Muscle of leg (tissue), 11 donors: ENCODE data around the gene TADA3. TPM values are rescaled to one million over a fixed set of nuclear protein-coding genes. Genes with fewer than 3 reads are reported as not detected.
A peak's percentile ranks its signal among the peaks of the same experiment; 100 is the strongest.

Experiments used
- DNase-seq: peaks from one replicate; pipeline ENCODE4 v3.0.0; 2013
- H3K27ac ChIP-seq: one replicate; pipeline ENCODE4 v1.5.1; 2013; ENCODE audit warnings: mild to moderate bottlenecking, low read length, control low read depth
- H3K27me3 ChIP-seq: one replicate; pipeline ENCODE4 v1.6.1; 2013; ENCODE audit warnings: low read length; ENCODE audit not compliant: control insufficient read depth, insufficient read depth
- H3K36me3 ChIP-seq: one replicate; pipeline ENCODE4 v1.6.1; 2013; ENCODE audit warnings: low read length; ENCODE audit not compliant: control insufficient read depth, insufficient read depth
- H3K4me1 ChIP-seq: one replicate; pipeline ENCODE4 v1.6.1; 2013; ENCODE audit warnings: low read length; ENCODE audit not compliant: control insufficient read depth, insufficient read depth
- H3K4me3 ChIP-seq: one replicate; pipeline ENCODE4 v1.5.1; 2013; ENCODE audit warnings: low read length, control low read depth
- H3K9me3 ChIP-seq: replicated peaks from 2 replicates; pipeline ENCODE4 v1.6.1; 2013; ENCODE audit warnings: low read depth, low read length; ENCODE audit not compliant: control insufficient read depth
- WGBS: methylation state at CpG from one replicate; pipeline ENCODE4 v1.1.5; 2013; ENCODE audit warnings: missing lambda C conversion rate; ENCODE audit not compliant: insufficient coverage; 5-methylcytosine and 5-hydroxymethylcytosine counted together
- polyA plus RNA-seq, 8 donors: library from polyadenylated mRNA; unstranded; fragments of 120-200 nt; gene quantifications; one replicate each; pipeline versions ENCODE4 v1.2.1 to v1.2.3, GENCODE V29; 2013; ENCODE audit warnings: inconsistent platforms in 1 of 8, low replicate concordance in 1 of 8; ENCODE audit not compliant: insufficient read length in 8 of 8, insufficient read depth in 1 of 8
- total RNA-seq: library from RNA; stranded (reverse); fragments of 120-200 nt; gene quantifications from one replicate; pipeline ENCODE4 v1.2.4, GENCODE V29; 2013

TADA3 gene
- total and polyA plus RNA-seq, 9 donors, result 41.3 to 64.2 (median 58.9) TPM

DNA sequence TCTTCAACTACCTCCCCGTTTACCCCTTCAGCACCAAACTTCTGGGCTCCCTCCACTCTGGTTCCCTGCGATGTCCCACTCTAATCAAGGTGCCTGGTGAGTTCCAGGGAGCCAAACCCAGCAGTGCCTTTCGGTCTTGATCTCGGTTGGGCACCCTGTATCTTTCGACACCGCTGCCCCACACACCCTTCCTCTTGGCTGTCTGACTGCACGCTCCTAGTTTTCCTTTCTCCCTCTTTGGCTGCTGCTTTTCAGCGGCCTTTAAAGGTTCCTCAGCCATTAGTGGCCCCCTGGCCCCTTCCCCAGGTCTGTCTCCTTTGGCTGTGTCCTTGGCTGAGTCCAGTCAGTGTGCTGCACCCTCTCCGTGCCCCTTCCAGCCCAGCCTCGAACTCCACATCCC, 18.6 kb upstream of the TADA3 start:
- Histone ChIP-seq H3K4me3 (peak overlapping the region; percentile 51), H3K36me3 (peaks cover 40% of the 10 kb centered on the region), H3K4me1 (peaks cover 21% of the 10 kb centered on the region), H3K9me3 (no peaks in the 10 kb centered on the region), H3K27ac (peak overlapping the region; percentile 62), H3K27me3 (no peaks in the 10 kb centered on the region)
- DNase-seq, result no peak
- WGBS, result 49% methylated on average over 10 of the region's 10 CpGs

DNA sequence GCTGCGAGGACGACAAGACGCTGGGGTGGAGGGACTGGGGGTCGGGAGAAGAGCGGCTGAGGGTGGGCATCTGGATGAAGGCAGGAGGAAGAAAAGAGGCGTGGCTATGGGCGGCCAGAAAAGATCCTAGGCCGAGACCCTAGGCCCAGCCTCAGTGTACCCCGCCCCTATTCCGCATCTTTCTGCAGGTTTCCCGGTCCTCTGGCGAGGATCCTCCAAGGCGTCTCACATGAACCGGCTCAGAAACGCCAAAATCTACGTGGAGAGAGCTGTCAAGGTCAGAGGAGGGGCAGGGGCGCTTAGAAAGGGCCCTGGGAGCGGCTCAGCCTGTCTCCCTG, 18.1 kb upstream of the TADA3 start:
- Histone ChIP-seq H3K27me3 (no peaks in the 10 kb centered on the region), H3K4me1 (peaks cover 21% of the 10 kb centered on the region), H3K36me3 (peaks cover 41% of the 10 kb centered on the region), H3K27ac (peak overlapping the region; percentile 62), H3K4me3 (peak overlapping the region; percentile 51), H3K9me3 (no peaks in the 10 kb centered on the region)
- DNase-seq, result peak; percentile 65
- 4% methylated on average over 9 of the region's 18 CpGs for WGBS

DNA sequence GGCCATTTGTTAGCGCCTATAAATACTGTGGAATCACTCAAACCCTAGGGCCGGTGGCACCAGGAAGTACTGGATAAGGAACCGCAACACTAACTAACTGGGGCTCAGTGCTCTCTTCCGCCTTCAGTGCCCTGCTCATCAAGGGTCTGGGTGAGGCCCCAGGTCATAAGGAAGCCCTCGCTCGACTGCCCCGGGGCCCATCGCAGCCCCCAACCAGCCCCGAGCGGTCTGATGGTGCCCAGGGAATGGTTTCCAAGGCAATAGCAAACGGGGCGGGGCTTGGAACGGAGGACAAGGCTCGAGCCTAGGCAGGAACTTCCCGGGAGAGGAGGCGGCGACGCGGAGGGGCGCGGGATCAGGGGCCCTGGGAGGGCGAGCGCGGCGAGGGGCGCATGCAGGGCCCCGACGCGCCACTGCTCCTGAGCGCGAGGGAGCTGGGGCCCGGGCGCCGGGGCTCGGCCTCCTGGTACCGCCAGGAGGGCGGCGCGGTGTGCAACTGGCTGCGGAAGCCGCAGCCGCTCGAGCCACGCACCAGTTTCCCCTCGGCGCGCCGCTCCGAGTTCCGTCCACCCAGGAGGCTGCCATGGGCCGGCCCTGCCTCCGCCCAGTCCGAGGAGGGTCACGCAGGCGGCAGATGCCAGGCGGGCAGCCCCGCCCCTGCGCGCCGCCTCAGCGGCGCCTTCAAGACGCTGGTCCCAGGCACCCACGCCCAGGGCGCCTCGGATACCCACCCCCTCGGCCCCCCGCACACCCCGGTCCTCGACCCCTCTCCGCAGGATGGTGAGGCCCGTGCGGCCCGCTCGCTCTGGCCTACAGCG, 17.6 kb upstream of the TADA3 start, which contains the start of gene TTLL3:
TTLL3 (plus strand) TSS at position 648 of the 818 bp plus-strand sequence. CDS start 400 bp downstream, outside the sequence.
- H3K4me1 ChIP-seq, result peaks cover 21% of the 10 kb centered on the region
- peaks cover 42% of the 10 kb centered on the region for H3K36me3 ChIP-seq
- H3K27ac ChIP-seq, result peak within 1 kb of the TSS; percentile 90
- no peaks in the 10 kb centered on the region for H3K9me3 ChIP-seq
- no peaks in the 10 kb centered on the region for H3K27me3 ChIP-seq
- peak within 1 kb of the TSS; percentile 51 for H3K4me3 ChIP-seq
- DNase-seq, result peak; percentile 84
- WGBS, result under 1% methylated on average over 64 of the region's 76 CpGs

DNA sequence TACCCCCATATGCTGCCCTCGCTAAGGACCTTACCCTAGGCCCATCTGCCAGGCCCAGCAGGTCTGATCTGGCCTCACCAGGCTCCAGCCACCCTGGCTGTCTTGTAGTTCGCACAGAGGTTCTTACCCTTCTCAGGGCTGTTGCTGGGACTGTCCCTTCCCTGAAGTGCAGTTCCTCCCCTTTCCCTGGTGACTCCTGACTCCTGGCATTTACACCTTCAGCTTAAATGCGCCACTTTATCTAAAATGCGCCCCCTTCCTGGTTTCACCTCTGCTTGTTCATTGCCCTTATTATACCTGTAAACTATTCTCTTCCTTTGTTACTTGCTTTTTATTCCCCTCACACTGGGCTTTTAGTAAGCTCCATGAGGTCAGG, 17.0 kb upstream of the TADA3 start:
- 73% methylated on average over 4 of the region's 4 CpGs for WGBS
- no peak for DNase-seq
- peaks cover 21% of the 10 kb centered on the region for H3K4me1 ChIP-seq
- H3K27ac ChIP-seq, result peak overlapping the region; percentile 90
- H3K36me3 ChIP-seq, result peaks cover 48% of the 10 kb centered on the region
- H3K9me3 ChIP-seq, result no peaks in the 10 kb centered on the region
- peak overlapping the region; percentile 51 for H3K4me3 ChIP-seq
- H3K27me3 ChIP-seq, result no peaks in the 10 kb centered on the region

GRCh38 chr3:9808345-9809037, 16.2 kb upstream of the TADA3 start:
- Histone ChIP-seq H3K36me3 (peaks cover 52% of the 10 kb centered on the region), H3K27me3 (no peaks in the 10 kb centered on the region), H3K9me3 (no peaks in the 10 kb centered on the region), H3K27ac (peak overlapping the region; percentile 90), H3K4me1 (peaks cover 21% of the 10 kb centered on the region), H3K4me3 (no peak overlapping the region)
- DNase-seq, result no peak
- no CpG with 5 or more reads among the region's 7 CpGs for WGBS

DNA sequence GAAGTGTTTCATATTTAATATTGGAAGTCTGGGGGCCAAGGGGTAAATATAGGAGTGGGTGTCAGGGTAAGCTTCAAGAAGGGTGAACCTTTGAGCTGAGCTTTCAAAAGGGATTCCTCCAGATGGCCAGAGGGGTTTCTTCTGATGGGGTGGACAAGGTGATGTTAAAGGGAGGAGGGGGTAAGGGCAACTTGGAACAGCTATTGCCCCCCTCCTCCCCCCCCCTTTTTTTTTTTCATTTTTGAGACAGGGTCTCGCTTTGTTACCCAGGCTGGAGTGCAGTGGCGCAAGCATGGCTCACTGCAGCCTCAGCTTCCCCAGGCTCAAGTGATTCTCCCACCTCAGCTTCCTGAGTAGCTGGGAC, 15.7 kb upstream of the TADA3 start:
- H3K4me3 ChIP-seq, result no peak overlapping the region
- no peak overlapping the region for H3K27ac ChIP-seq
- peaks cover 53% of the 10 kb centered on the region for H3K36me3 ChIP-seq

GRCh38 chr3:9806688-9807589, 14.7 kb upstream of the TADA3 start:
- H3K27ac ChIP-seq, result no peak overlapping the region
- H3K4me1 ChIP-seq, result peaks cover 21% of the 10 kb centered on the region
- DNase-seq, result no peak
- no peaks in the 10 kb centered on the region for H3K27me3 ChIP-seq
- no peak overlapping the region for H3K4me3 ChIP-seq
- WGBS, result 99% methylated on average over 6 of the region's 7 CpGs
- peaks cover 54% of the 10 kb centered on the region for H3K36me3 ChIP-seq
- H3K9me3 ChIP-seq, result no peaks in the 10 kb centered on the region

More for the DNA sequence above, 15.7 kb upstream of the TADA3 start:
- DNase-seq, result no peak
- Histone ChIP-seq H3K4me1 (peaks cover 21% of the 10 kb centered on the region), H3K27me3 (no peaks in the 10 kb centered on the region), H3K9me3 (no peaks in the 10 kb centered on the region)
- WGBS, result no CpG with 5 or more reads among the region's 2 CpGs

DNA sequence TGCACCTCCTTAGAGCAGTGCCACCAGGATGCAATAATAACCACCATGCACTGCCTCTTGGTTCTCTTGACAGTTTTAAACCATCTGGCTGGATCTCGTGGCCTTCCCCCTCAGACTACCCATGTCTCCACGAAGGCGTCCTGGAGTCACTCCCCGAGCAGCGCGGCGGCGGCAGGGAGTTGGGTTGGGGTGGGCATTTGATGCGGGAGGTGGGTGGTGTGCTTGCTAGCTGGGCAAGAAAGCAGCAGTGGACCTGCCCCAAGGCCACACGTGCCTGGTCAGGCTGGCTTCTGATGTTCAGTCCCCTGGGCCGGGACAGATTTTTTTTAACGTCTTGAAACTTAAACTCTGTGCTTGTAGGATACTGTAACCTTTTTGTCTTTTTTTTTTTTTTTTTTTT, 13.9 kb upstream of the TADA3 start:
- DNase-seq, result no peak
- no peaks in the 10 kb centered on the region for H3K27me3 ChIP-seq
- H3K36me3 ChIP-seq, result peaks cover 58% of the 10 kb centered on the region
- 70% methylated on average over 2 of the region's 12 CpGs for WGBS
- no peak overlapping the region for H3K27ac ChIP-seq
- no peaks in the 10 kb centered on the region for H3K9me3 ChIP-seq
- H3K4me1 ChIP-seq, result peaks cover 21% of the 10 kb centered on the region
- no peak overlapping the region for H3K4me3 ChIP-seq

- Histone ChIP-seq H3K9me3 (no peaks in the 10 kb centered on the region), H3K4me1 (peaks cover 13% of the 10 kb centered on the region), H3K36me3 (peaks cover 66% of the 10 kb centered on the region), H3K27me3 (no peaks in the 10 kb centered on the region), H3K27ac (no peak overlapping the region), H3K4me3 (no peak overlapping the region)
- DNase-seq, result no peak
- no CpG with 5 or more reads among the region's 5 CpGs for WGBS
These were observed 12.7 kb upstream of the TADA3 start for GRCh38 chr3:9804996-9805395.

GRCh38 chr3:9803494-9803893, 11.2 kb upstream of the TADA3 start:
- Histone ChIP-seq H3K36me3 (peaks cover 80% of the 10 kb centered on the region), H3K4me3 (no peak overlapping the region), H3K27ac (no peak overlapping the region), H3K9me3 (no peaks in the 10 kb centered on the region), H3K27me3 (no peaks in the 10 kb centered on the region), H3K4me1 (peaks cover under 1% of the 10 kb centered on the region)
- DNase-seq, result no peak
- WGBS, result no CpG with 5 or more reads among the region's 1 CpG
